OCI-LY1 (cell line): ENCODE measurements around the gene ERAL1.

ENCODE experiments used
- EZH2 ChIP-seq: fragments of 200-600 bp; sonication (generic), shearing (Covaris generic); IDR thresholded peaks from 2 replicates; pipeline ENCODE4 v1.8.0; 2017; ENCODE audit warnings: borderline replicate concordance, mixed run types, mild to moderate bottlenecking, antibody characterized with exemption, low read length, moderate library complexity, mixed read lengths
- TF ChIP-seq, protein P1 (sequence below): fragments of 200-600 bp; sonication (generic), shearing (Covaris generic); IDR thresholded peaks from 2 replicates; pipeline ENCODE4 v1.5.1; 2017; ENCODE audit warnings: mild to moderate bottlenecking, antibody characterized with exemption, low read length, moderate library complexity, mixed read lengths

GRCh38 chr17:28853295-28853694 lies 1.5 kb upstream of the ERAL1 start:
- no peak for TF ChIP-seq EZH2
- TF ChIP-seq, protein P1, sequence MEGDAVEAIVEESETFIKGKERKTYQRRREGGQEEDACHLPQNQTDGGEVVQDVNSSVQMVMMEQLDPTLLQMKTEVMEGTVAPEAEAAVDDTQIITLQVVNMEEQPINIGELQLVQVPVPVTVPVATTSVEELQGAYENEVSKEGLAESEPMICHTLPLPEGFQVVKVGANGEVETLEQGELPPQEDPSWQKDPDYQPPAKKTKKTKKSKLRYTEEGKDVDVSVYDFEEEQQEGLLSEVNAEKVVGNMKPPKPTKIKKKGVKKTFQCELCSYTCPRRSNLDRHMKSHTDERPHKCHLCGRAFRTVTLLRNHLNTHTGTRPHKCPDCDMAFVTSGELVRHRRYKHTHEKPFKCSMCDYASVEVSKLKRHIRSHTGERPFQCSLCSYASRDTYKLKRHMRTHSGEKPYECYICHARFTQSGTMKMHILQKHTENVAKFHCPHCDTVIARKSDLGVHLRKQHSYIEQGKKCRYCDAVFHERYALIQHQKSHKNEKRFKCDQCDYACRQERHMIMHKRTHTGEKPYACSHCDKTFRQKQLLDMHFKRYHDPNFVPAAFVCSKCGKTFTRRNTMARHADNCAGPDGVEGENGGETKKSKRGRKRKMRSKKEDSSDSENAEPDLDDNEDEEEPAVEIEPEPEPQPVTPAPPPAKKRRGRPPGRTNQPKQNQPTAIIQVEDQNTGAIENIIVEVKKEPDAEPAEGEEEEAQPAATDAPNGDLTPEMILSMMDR = no peak
